GM18868 (cell line): ENCODE results near the gene ZNF598.
A peak's percentile ranks its signal among the peaks of the same experiment; 100 is the strongest.

ENCODE experiments used
- ATAC-seq: cut with Tn5 transposase; IDR thresholded peaks from one replicate; pipeline ENCODE4 v1.9.1; 2021; ENCODE audit warnings: mild to moderate bottlenecking, moderate library complexity; ENCODE audit not compliant: unreplicated experiment

ZNF598 gene

GRCh38 chr16:2008009-2008526 lies 1.6 kb downstream of the ZNF598 start:
- no peak for ATAC-seq

- no peak for ATAC-seq
Observed at GRCh38 chr16:2007081-2007836, 2.4 kb downstream of the ZNF598 start.

GRCh38 chr16:2006317-2006716 lies 3.3 kb downstream of the ZNF598 start:
- ATAC-seq = no peak

GRCh38 chr16:2005646-2006045 lies 4.0 kb downstream of the ZNF598 start:
- no peak for ATAC-seq

- no peak for ATAC-seq
Observed at GRCh38 chr16:2004795-2005517, 4.7 kb downstream of the ZNF598 start.

GRCh38 chr16:2003827-2004641 lies 5.6 kb downstream of the ZNF598 start:
- peak; percentile 68 for ATAC-seq

- ATAC-seq = no peak
Observed at GRCh38 chr16:2003231-2003826, 6.3 kb downstream of the ZNF598 start.

- no peak for ATAC-seq
Observed at GRCh38 chr16:2002406-2003230, 7.0 kb downstream of the ZNF598 start.

GRCh38 chr16:2001456-2002355 lies 7.9 kb downstream of the ZNF598 start:
- no peak for ATAC-seq

- ATAC-seq = no peak
Observed at GRCh38 chr16:2001035-2001434, 8.6 kb downstream of the ZNF598 start.

GRCh38 chr16:1999866-2000514 lies 9.6 kb downstream of the ZNF598 start:
- ATAC-seq = no peak

- ATAC-seq = no peak
Observed at GRCh38 chr16:1998852-1999801, 10.5 kb downstream of the ZNF598 start.

- no peak for ATAC-seq
Observed at GRCh38 chr16:1998360-1998835, 11.2 kb downstream of the ZNF598 start.

- ATAC-seq = no peak
Observed at GRCh38 chr16:1997494-1998359, 11.9 kb downstream of the ZNF598 start.

GRCh38 chr16:1993731-1994131 lies 15.9 kb downstream of the ZNF598 start:
- ATAC-seq = no peak

GRCh38 chr16:1992704-1993317 lies 16.8 kb downstream of the ZNF598 start:
- no peak for ATAC-seq
